GM21786 (cell line): ENCODE measurements around the gene MAG.
A peak's percentile ranks its signal among the peaks of the same experiment; 100 is the strongest.

ENCODE experiments used
- ATAC-seq: cut with Tn5 transposase; IDR thresholded peaks from one replicate; pipeline ENCODE4 v1.9.1; 2021; ENCODE audit not compliant: unreplicated experiment

MAG gene

DNA sequence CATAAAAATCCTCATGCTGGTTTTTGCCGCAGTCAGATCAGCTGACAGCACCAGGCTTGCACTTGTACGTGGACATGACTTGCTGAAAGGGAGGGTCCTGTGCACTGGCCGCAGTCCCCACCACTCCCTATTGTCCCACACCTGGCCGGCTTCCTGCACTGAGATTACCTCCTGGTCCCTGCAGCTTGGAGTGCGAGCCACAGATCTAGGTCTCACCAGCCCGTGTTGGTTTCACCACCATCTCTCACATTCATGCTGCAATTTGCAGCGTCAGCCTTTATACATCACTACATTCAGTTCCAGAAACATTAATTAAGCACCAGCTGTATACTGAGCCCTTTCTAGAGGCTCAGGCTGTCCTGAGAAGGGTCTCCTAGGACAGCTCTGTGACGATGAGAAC, 22.1 kb downstream of the MAG start:
- ATAC-seq, result no peak

DNA sequence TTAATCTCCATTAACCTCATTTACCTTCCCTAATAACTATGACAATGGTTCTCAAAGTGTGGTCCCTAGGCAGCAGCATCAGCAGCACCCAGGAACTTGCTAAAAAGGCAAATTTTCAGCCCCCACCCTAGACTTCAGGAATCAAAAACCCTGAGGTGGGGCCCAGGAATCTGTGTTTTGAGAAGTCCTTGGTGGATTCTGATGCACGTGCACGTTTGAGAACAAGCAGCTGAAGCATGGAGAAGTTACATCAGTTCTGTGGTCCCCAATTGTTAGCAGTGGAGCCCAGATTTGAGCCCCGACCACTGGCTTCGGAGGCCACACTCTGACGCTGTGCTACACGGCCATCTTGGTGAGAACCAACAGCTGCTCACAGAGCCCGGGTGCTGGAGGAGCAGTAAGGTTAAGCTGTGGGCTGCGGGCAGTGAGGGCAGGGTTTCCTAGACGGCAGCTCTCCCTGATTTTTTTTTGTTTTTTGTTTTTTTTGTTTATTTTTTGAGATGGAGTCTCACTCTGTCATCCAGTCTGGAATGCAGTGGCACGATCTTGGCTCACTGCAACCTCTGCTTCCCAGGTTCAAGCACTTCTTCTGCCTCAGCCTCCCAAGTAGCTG, 23.0 kb downstream of the MAG start:
- ATAC-seq, result no peak

- no peak for ATAC-seq
Measured at GRCh38 chr19:35315883-35316282, 23.9 kb downstream of the MAG start.

- ATAC-seq, result no peak
Measured at GRCh38 chr19:35316560-35316959, 24.6 kb downstream of the MAG start.

- no peak for ATAC-seq
Measured at GRCh38 chr19:35317464-35318043, 25.6 kb downstream of the MAG start.

DNA sequence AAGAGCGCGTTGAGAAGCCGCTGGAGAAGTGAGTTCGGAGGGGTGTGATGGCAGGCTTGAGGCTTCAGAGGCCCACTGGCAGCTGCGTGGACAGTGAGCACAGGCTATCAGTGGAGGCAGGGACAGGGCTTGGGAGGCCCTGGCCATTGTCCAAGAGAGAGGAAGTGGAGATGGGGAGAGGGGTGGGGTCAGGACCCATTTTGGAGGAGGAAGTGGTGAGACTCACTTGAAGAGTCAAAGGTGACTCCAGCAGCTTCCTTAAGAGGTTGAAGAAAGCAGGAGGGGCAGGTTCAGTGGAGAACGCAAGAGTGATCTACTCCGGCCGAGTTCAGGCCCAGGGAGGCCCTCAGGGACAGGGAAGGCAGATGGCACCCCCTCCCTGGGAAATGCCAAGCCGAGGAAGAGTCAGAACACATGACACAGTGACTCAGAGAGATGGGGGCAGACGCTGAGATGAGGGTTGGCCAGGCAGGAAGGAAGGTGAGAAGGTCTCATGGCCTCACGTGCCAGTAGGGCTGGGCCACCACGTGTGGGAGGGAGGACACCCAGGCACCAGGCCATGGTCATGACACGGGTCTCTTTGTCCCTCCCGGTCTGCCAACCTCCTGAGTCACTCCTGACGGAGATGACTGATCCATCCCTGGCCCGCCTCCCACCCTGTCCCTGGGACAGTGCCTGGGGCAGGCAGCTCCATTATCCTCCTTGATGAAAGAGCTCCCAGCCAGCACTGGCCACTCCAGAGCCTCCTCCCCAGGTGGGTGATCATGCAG, 26.9 kb downstream of the MAG start:
- no peak for ATAC-seq

DNA sequence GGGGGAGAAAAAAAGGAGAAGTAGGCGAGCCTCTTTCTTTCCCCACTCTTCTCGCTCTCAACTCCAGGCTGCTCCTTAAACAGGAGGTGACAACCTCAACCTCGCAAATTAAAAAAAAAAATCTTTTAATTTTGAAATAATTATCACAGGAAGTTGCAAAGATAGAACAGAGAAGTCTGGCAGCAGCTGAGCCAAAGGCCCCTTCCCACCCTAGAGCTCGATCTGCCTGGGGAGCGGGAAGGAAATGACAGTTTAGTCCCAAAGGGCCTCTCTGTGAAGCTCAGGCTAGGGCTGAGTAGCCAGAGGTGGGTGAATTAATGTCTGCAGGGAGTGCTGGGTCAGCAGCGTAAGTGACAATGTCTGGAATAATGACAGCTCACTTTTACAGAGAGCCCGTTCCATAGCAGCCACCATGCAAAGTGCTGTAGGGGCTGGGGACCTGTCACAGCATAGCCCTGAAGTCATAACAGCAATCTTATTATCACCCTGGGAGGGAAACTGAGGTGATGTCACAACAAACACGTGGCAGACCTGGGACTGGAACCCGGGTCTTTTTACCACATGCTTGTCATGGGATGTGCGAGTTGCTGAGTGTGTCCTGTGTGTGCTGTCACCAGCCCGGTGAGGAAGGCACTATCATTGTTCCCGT, 28.2 kb downstream of the MAG start:
- ATAC-seq, result no peak

GRCh38 chr19:35321291-35321690, 29.3 kb downstream of the MAG start:
- ATAC-seq, result no peak

DNA sequence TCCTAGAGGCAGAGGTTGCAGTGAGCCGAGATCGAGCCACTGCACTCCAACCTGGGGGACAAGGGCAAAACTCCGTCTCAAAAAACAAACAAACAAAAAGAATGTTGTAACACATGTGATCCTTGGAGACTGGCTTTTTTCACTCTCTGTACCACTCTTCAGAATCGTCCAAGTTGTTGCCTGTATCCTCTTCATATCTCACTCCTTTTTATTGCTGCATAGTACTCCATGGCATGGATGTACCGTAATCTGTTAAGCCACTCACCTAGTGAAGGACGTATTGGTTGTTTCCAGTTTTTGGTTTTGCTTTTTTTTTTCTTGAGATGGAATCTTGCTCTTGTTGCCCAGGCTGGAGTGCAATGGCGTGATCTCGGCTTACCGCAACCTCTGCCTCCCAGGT, 30.1 kb downstream of the MAG start:
- no peak for ATAC-seq

DNA sequence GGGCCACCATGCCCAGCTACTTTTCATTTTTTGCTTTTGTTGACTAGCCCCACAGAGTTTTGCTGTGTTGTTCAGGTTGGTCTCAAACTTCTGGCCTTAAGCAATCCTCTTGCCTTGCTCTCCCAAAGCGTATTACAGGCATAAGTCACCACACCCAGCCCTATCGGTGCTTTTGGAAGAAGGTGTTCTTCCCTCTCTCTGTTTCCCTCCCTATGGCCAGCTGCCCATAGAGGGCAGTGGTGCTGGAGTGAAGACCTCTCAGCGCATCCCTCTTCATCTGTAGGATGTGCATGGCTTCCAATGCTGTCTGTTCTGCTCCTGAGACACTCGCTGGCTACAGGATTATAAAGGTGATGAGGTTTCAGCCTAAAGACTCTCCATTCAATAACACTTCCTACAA, 35.7 kb downstream of the MAG start:
- no peak for ATAC-seq

- no peak for ATAC-seq
Measured at GRCh38 chr19:35328851-35329285, 36.9 kb downstream of the MAG start, which contains the start of gene CD22. Gene CD22, plus strand, starts transcription at chr19:35329187. Its CDS starts 2,854 bp downstream, at chr19:35332041.

DNA sequence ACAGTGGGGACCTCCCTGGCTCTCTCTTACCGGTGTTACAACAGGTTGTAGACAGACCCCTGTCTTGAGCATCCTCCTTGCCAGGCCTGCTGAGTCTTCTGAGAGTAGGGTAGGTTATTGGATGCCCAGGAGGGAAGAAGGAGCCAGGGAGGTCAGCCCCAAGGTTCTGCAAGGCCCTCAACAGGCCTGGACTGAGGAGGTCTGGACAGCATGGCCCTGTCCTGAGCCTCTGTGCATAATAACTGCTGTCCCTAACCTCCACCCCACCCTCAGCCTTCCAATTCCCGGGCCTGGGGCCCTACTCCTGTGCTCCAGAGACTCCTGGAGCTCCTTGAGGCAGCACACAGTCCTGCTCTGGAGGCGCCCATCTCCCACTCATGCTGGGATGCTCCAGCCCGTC, 37.4 kb downstream of the MAG start:
- ATAC-seq, result no peak

- ATAC-seq, result peak; percentile 37
Measured at GRCh38 chr19:35330475-35330874, 38.5 kb downstream of the MAG start.

- no peak for ATAC-seq
Measured at GRCh38 chr19:35331551-35332214, 39.7 kb downstream of the MAG start.

GRCh38 chr19:35332817-35333216, 40.9 kb downstream of the MAG start:
- no peak for ATAC-seq

DNA sequence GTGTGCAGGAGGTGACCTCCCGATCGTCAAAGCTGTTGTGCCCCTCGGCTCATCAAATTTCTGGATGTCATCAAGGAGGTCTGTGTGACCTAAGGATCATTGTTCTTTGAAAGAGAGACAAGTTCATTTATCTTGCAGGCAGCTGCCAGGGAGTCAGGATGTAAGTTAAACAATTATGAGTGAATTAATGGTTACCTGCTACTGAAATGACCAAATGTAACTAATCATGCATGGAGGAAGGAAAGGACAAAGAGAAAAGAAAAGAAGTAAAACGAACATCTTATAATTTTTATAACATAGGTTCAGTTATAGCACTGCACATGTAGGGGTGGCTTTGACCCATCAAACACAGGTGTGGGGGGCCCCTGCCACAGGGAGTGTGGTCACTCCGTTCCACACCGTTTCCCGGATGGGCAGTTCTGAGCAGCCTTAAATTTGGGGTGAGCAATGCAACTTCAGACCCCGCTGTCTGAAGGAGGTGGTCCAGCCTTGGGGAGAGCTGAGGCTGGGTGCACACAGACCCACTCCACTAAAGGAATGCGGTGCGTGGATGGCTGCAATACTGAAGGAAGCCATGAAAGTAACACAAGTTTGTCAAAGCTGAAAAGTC, 42.3 kb downstream of the MAG start:
- no peak for ATAC-seq

DNA sequence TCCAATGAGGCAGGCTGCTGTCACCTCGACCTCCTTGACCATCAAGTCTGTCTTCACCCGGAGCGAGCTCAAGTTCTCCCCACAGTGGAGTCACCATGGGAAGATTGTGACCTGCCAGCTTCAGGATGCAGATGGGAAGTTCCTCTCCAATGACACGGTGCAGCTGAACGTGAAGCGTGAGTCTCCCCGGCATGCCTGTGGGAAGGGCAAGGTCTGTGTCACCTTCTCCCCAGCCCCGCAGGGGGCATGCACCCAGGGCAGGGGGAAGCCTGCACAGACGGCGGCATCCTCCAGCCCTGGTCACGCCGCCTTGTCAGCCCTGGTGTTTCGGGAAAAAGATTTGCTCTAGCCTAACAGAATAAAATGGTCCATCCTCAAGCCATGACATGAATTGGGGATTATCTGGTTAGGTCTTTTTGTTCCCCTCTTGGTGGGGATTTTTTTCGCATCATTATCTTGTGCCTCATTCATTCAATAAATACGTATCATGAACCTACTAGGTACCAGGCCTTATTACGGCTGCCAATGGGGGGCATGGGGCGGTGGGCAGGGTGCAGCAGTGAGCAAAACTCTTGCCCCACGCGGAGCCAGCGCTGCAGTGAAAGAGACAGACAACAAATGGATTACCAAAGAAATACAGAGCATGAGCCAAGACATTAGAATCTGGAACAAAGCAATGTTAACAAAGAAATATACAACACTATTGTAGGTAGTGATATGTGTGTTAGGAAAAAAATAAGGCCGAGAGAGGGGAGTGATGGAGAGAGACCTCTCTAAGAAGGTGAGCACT, 44.4 kb downstream of the MAG start:
- no peak for ATAC-seq

DNA sequence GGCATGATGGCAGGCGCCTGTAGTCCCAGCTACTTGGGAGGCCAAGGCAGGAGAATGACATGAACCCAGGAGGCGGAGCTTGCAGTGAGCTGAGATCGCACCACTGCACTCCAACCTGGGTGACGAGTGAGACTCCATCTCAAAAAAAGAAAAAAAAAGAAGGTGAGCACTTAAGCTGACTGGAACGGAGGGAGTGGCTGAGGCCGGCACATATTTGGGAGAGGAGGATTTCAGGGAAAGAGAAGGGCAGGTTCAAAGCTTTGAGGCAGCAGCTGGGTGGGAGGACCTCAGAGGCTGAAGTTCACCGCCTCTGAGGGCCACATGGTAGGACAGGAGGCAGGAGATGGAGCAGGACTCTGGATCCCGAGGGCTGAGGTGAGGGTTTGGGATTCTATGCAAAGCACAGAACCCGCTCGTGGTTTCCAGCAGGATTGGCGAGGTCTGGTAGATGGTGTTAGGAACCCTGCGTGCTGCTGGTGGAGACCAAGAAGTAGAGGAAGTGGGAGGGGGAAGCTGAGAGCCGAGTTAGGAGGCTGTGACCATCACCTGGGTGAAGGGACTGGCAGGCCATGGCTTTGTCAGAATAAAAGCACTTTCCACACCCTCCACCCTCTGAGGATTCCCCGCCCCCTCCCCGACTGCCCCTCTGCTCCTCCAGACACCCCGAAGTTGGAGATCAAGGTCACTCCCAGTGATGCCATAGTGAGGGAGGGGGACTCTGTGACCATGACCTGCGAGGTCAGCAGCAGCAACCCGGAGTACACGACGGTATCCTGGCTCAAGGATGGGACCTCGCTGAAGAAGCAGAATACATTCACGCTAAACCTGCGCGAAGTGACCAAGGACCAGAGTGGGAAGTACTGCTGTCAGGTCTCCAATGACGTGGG, 45.4 kb downstream of the MAG start:
- ATAC-seq, result no peak

DNA sequence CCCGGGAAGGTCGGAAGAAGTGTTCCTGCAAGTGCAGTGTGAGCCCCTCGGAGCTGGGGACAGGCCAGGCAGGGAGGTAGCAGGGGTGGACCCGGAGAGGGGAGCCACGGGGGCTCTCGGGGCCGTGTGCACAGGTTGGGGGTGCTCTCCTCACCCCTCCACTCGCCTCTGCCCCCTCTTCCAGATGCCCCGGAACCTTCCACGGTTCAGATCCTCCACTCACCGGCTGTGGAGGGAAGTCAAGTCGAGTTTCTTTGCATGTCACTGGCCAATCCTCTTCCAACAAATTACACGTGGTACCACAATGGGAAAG, 46.0 kb downstream of the MAG start:
- ATAC-seq, result no peak
